Measurements from ENCODE around the gene DLG2. TPM values are rescaled to one million over a fixed set of nuclear protein-coding genes. Genes with fewer than 3 reads are reported as not detected.

DLG2 gene
- total and polyA plus RNA-seq, 9 of the 15 experiments (the other 6 are each of a cell fraction or from before 2014, with no cell fraction given) = 0.52 to 1.6 (median 0.95) TPM

GRCh38 chr11:85627998-85628770 is 1.0 kb upstream of the DLG2 start, which contains the start of gene TMEM126B (continued):
- TF ChIP-seq PML (IDR thresholded peaks at IDR 0.05; ENCODE audit: low read length) = peak; percentile 72; the same call in 1 of the 2 replicates
- TF ChIP-seq MYC (IDR thresholded peaks at IDR 0.05; ENCODE audit: low read depth, low read length) = peak; percentile 77; the same call in 1 of the 2 replicates
- no peak for TF ChIP-seq MYC (CRISPR knock-in tag; IDR thresholded peaks at IDR 0.05; ENCODE audit: borderline replicate concordance, low read depth)
- no peak for TF ChIP-seq ZNF140 (CRISPR knock-in tag; IDR thresholded peaks at IDR 0.05)
- TF ChIP-seq ZNF212 (CRISPR knock-in tag; IDR thresholded peaks at IDR 0.05) = no peak
- TF ChIP-seq ARID4B (CRISPR knock-in tag; IDR thresholded peaks at IDR 0.05) = peak; percentile 2; the same call in 1 of the 2 replicates
- peak; percentile 35 for TF ChIP-seq NEUROD1 (IDR thresholded peaks at IDR 0.05; ENCODE audit: borderline replicate concordance, low read depth, low read length, partially characterized antibody)
- no peak for TF ChIP-seq ZNF354B (CRISPR knock-in tag; IDR thresholded peaks at IDR 0.05)

Measured in K562 (cell line).